GM23338 (cell line): Measurements from ENCODE around the gene MRGPRG. TPM values are rescaled to one million over a fixed set of nuclear protein-coding genes. Genes with fewer than 3 reads are reported as not detected.
A peak's percentile ranks its signal among the peaks of the same experiment; 100 is the strongest.

ENCODE experiments used
- ATAC-seq: fragments of 200-7000 bp; cut with Tn5 transposase; 3 replicates; pipeline ENCODE4 v1.9.1; 2020
- DNase-seq: peaks from one replicate; pipeline ENCODE4 v3.0.0-alpha.2; 2015; ENCODE audit warnings: low spot score
- H2AFZ ChIP-seq: fragments of 200-600 bp; sonication (generic); 2 replicates; pipeline ENCODE4 v1.8.0; 2016; ENCODE audit warnings: antibody characterized with exemption, mild to moderate bottlenecking, moderate library complexity
- H3F3A ChIP-seq: fragments of 200-600 bp; sonication (generic); replicated peaks from 2 replicates; pipeline ENCODE4 v1.8.0; 2017; ENCODE audit warnings: antibody characterized with exemption, mixed run types, low read depth
- H3K27ac ChIP-seq: fragments of 200-600 bp; sonication (generic); 2 replicates; pipeline ENCODE4 v1.6.1; 2016; ENCODE audit warnings: low read depth
- H3K27me3 ChIP-seq: fragments of 200-600 bp; sonication (generic); 2 replicates; pipeline ENCODE4 v1.8.0; 2016; ENCODE audit warnings: mild to moderate bottlenecking, mixed run types, moderate library complexity; ENCODE audit not compliant: insufficient read depth
- H3K36me3 ChIP-seq: fragments of 200-600 bp; sonication (generic); 2 replicates; pipeline ENCODE4 v1.8.0; 2016; ENCODE audit warnings: mild to moderate bottlenecking; ENCODE audit not compliant: insufficient read depth
- H3K4me1 ChIP-seq: fragments of 200-600 bp; sonication (generic); 2 replicates; pipeline ENCODE4 v1.8.0; 2016; ENCODE audit warnings: mild to moderate bottlenecking, moderate library complexity; ENCODE audit not compliant: insufficient read depth
- H3K4me2 ChIP-seq: fragments of 200-600 bp; sonication (generic); 2 replicates; pipeline ENCODE4 v1.7.1; 2017; ENCODE audit warnings: mixed run types
- H3K4me3 ChIP-seq: fragments of 200-600 bp; sonication (generic); 2 replicates; pipeline ENCODE4 v1.6.1; 2016; ENCODE audit warnings: mixed run types
- H3K79me2 ChIP-seq: fragments of 200-600 bp; sonication (generic); replicated peaks from 2 replicates; pipeline ENCODE4 v1.8.0; 2017; ENCODE audit warnings: mild to moderate bottlenecking; ENCODE audit not compliant: insufficient read depth
- H3K9me2 ChIP-seq: fragments of 200-600 bp; sonication (generic); 2 replicates; pipeline ENCODE4 v1.8.0; 2017; ENCODE audit not compliant: insufficient read depth
- H4K20me1 ChIP-seq: fragments of 200-600 bp; sonication (generic); replicated peaks from 2 replicates; pipeline ENCODE4 v1.8.0; 2017; ENCODE audit warnings: mild to moderate bottlenecking; ENCODE audit not compliant: insufficient read depth
- H3K27ac Mint-ChIP-seq: 2 replicates; pipeline ENCODE4 v1.8.0; 2020; ENCODE audit warnings: inconsistent platforms, mild to moderate bottlenecking, moderate library complexity, mixed read lengths
- H3K27me3 Mint-ChIP-seq: 3 replicates; pipeline ENCODE4 v1.8.0; 2022; ENCODE audit warnings: low read depth, mild to moderate bottlenecking, moderate library complexity, mixed read lengths, inconsistent platforms; ENCODE audit not compliant: insufficient read depth, poor library complexity
- H3K36me3 Mint-ChIP-seq: 3 replicates; pipeline ENCODE4 v1.8.0; 2021; ENCODE audit warnings: low read depth, mild to moderate bottlenecking, inconsistent platforms, moderate library complexity, mixed read lengths
- H3K4me1 Mint-ChIP-seq: 3 replicates; pipeline ENCODE4 v1.8.0; 2020; ENCODE audit warnings: mild to moderate bottlenecking, inconsistent platforms, mixed read lengths
- H3K4me3 Mint-ChIP-seq: 3 replicates; pipeline ENCODE4 v1.8.0; 2021; ENCODE audit warnings: moderate library complexity, mild to moderate bottlenecking, inconsistent platforms, mixed read lengths
- H3K9me3 Mint-ChIP-seq: 3 replicates; pipeline ENCODE4 v1.8.0; 2020; ENCODE audit warnings: moderate library complexity, mild to moderate bottlenecking, inconsistent platforms, mixed read lengths
- CREB1 ChIP-seq: fragments of 250-450 bp; sonication (Bioruptor Pico); IDR thresholded peaks from 2 replicates; pipeline ENCODE4 v1.5.0; 2020; ENCODE audit warnings: low read depth, mild to moderate bottlenecking, moderate library complexity
- EZH2 ChIP-seq: fragments of 200-600 bp; sonication (generic); IDR thresholded peaks from one replicate; pipeline ENCODE4 v1.8.0; 2017; ENCODE audit warnings: antibody characterized with exemption, mild to moderate bottlenecking, low read depth; ENCODE audit not compliant: unreplicated experiment
- EZH2phosphoT487 ChIP-seq: fragments of 200-600 bp; sonication (generic); IDR thresholded peaks from one replicate; pipeline ENCODE4 v1.8.1; 2018; ENCODE audit warnings: antibody characterized with exemption; ENCODE audit not compliant: unreplicated experiment
- JUNB ChIP-seq: IDR thresholded peaks from one replicate; pipeline ENCODE4 v1.6.1; 2016; ENCODE audit warnings: antibody characterized with exemption; ENCODE audit not compliant: unreplicated experiment
- NANOG ChIP-seq: IDR thresholded peaks from 2 replicates; pipeline ENCODE4 v1.6.1; 2016; ENCODE audit warnings: antibody characterized with exemption, borderline replicate concordance
- POLR2AphosphoS5 ChIP-seq: IDR thresholded peaks from 2 replicates; pipeline ENCODE4 v1.6.1; 2016; ENCODE audit warnings: antibody characterized with exemption, low read depth
- STAT1 ChIP-seq: IDR thresholded peaks from one replicate; pipeline ENCODE4 v1.6.1; 2016; ENCODE audit warnings: antibody characterized with exemption; ENCODE audit not compliant: unreplicated experiment
- ZNF114 ChIP-seq: fragments of 250-450 bp; sonication (Bioruptor Pico); IDR thresholded peaks from 2 replicates; pipeline ENCODE4 v1.5.0; 2020; ENCODE audit warnings: mild to moderate bottlenecking, moderate library complexity
- ZNF331 ChIP-seq: fragments of 250-450 bp; sonication (Bioruptor Pico); IDR thresholded peaks from 2 replicates; pipeline ENCODE4 v1.5.0; 2020; ENCODE audit warnings: low read depth, mild to moderate bottlenecking, moderate library complexity
- polyA plus RNA-seq: library from polyadenylated mRNA; unstranded; fragments of >200 nt; fragmentation: Nextera tagmentation; extraction: Ambion mirVana; gene quantifications from 2 replicates; pipeline ENCODE4 v1.2.1, GENCODE V29; 2016
- total RNA-seq: library from RNA; depleted of rRNA; stranded (reverse); fragments of >200 nt; shearing (Covaris generic); gene quantifications from 2 replicates; pipeline ENCODE4 v1.2.3, GENCODE V29; 2014
- TF ChIP-seq, protein P1 (sequence below), 2 experiments: fragments of 200-600 bp in 1 of 2; sonication (generic) in 1 of 2; conservative IDR thresholded peaks; 2 replicates each; pipeline versions ENCODE4 v1.5.1 to v1.6.1; 2016 to 2017; ENCODE audit warnings: antibody characterized with exemption in 2 of 2, low read depth in 2 of 2, mild to moderate bottlenecking in 2 of 2, moderate library complexity in 1 of 2
- TF ChIP-seq, protein P2 (sequence below): IDR thresholded peaks from 2 replicates; pipeline ENCODE4 v1.6.1; 2016; ENCODE audit warnings: antibody characterized with exemption
- TF ChIP-seq, protein P3 (sequence below): fragments of 250-450 bp; sonication (Bioruptor Pico); IDR thresholded peaks from 2 replicates; pipeline ENCODE4 v1.5.0; 2020; ENCODE audit warnings: mild to moderate bottlenecking, moderate library complexity

Gene MRGPRG
- total and polyA plus RNA-seq, 2 experiments from 2014 or later, result not detected

DNA sequence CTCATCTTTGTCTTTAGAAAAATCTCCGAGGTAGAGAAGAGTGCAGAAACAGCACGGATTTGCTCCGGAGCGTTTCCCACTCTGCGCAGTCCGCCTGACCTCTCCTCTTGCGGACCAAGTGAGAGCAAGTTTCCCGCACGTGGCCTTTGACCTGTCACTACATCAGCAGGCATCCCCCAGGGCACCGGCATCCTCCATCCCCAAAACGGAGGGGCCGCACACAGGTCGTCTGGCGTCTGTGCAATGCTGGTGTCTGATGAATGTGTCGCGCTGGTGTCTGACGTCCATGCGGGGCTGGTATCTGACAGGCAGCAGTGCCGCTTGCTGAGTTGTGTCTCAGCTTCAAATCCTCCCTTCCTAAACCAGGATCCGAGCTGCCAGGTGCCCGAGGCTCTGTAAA, 14.3 kb upstream of the MRGPRG start (continued):
- TF ChIP-seq, protein P1, sequence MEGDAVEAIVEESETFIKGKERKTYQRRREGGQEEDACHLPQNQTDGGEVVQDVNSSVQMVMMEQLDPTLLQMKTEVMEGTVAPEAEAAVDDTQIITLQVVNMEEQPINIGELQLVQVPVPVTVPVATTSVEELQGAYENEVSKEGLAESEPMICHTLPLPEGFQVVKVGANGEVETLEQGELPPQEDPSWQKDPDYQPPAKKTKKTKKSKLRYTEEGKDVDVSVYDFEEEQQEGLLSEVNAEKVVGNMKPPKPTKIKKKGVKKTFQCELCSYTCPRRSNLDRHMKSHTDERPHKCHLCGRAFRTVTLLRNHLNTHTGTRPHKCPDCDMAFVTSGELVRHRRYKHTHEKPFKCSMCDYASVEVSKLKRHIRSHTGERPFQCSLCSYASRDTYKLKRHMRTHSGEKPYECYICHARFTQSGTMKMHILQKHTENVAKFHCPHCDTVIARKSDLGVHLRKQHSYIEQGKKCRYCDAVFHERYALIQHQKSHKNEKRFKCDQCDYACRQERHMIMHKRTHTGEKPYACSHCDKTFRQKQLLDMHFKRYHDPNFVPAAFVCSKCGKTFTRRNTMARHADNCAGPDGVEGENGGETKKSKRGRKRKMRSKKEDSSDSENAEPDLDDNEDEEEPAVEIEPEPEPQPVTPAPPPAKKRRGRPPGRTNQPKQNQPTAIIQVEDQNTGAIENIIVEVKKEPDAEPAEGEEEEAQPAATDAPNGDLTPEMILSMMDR (conservative IDR thresholded peaks at IDR 0.05; ENCODE audit: low read depth in 2 of 2), result no peak
- TF ChIP-seq STAT1, result no peak
- TF ChIP-seq ZNF114, result no peak
- TF ChIP-seq EZH2phosphoT487, result no peak
- no peak for TF ChIP-seq NANOG

GRCh38 chr11:3231851-3232744, 13.5 kb upstream of the MRGPRG start, which contains the start of gene MRGPRE:
MRGPRE (minus strand) TSS chr11:3232417; CDS start chr11:3228799, 3,618 bp downstream.
- Histone ChIP-seq H3K36me3 (no peaks in the 10 kb centered on the region), H3F3A (no peaks in the 10 kb centered on the region), H2AFZ (peak within 1 kb of the TSS; percentile 94), H3K4me3 (no peak within 1 kb of the TSS), H3K27me3 (no peaks in the 10 kb centered on the region), H3K9me2 (0 out of 2 replicates have a peak, but pooled peaks cover 3% of the 10 kb centered on the region), H4K20me1 (no peaks in the 10 kb centered on the region), H3K4me1 (peaks cover 4% of the 10 kb centered on the region), H3K4me2 (no peak within 1 kb of the TSS), H3K27ac (no peak within 1 kb of the TSS), H3K79me2 (no peaks in the 10 kb centered on the region)
- H3K9me3 Mint-ChIP-seq, result no peaks in the 10 kb centered on the region; the same call in 2 of the 3 replicates
- peaks cover 2% of the 10 kb centered on the region; the same call in 2 of the 3 replicates for H3K4me1 Mint-ChIP-seq
- ATAC-seq (peak; percentile 57), DNase-seq (peak; percentile 34)
- no peak within 1 kb of the TSS; the same call in 2 of the 3 replicates for H3K4me3 Mint-ChIP-seq
- H3K27me3 Mint-ChIP-seq, result peaks cover 6% of the 10 kb centered on the region
- TF ChIP-seq, protein P2, sequence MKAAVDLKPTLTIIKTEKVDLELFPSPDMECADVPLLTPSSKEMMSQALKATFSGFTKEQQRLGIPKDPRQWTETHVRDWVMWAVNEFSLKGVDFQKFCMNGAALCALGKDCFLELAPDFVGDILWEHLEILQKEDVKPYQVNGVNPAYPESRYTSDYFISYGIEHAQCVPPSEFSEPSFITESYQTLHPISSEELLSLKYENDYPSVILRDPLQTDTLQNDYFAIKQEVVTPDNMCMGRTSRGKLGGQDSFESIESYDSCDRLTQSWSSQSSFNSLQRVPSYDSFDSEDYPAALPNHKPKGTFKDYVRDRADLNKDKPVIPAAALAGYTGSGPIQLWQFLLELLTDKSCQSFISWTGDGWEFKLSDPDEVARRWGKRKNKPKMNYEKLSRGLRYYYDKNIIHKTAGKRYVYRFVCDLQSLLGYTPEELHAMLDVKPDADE, result no peak
- no peak for TF ChIP-seq JUNB
- TF ChIP-seq CREB1 (CRISPR knock-in tag), result no peak
- no peak for TF ChIP-seq POLR2AphosphoS5
- no peak for TF ChIP-seq EZH2
- no peak for TF ChIP-seq EZH2phosphoT487
- no peak for TF ChIP-seq ZNF114
- TF ChIP-seq ZNF331 (CRISPR knock-in tag), result no peak
- TF ChIP-seq NANOG, result no peak
- TF ChIP-seq, protein P3, sequence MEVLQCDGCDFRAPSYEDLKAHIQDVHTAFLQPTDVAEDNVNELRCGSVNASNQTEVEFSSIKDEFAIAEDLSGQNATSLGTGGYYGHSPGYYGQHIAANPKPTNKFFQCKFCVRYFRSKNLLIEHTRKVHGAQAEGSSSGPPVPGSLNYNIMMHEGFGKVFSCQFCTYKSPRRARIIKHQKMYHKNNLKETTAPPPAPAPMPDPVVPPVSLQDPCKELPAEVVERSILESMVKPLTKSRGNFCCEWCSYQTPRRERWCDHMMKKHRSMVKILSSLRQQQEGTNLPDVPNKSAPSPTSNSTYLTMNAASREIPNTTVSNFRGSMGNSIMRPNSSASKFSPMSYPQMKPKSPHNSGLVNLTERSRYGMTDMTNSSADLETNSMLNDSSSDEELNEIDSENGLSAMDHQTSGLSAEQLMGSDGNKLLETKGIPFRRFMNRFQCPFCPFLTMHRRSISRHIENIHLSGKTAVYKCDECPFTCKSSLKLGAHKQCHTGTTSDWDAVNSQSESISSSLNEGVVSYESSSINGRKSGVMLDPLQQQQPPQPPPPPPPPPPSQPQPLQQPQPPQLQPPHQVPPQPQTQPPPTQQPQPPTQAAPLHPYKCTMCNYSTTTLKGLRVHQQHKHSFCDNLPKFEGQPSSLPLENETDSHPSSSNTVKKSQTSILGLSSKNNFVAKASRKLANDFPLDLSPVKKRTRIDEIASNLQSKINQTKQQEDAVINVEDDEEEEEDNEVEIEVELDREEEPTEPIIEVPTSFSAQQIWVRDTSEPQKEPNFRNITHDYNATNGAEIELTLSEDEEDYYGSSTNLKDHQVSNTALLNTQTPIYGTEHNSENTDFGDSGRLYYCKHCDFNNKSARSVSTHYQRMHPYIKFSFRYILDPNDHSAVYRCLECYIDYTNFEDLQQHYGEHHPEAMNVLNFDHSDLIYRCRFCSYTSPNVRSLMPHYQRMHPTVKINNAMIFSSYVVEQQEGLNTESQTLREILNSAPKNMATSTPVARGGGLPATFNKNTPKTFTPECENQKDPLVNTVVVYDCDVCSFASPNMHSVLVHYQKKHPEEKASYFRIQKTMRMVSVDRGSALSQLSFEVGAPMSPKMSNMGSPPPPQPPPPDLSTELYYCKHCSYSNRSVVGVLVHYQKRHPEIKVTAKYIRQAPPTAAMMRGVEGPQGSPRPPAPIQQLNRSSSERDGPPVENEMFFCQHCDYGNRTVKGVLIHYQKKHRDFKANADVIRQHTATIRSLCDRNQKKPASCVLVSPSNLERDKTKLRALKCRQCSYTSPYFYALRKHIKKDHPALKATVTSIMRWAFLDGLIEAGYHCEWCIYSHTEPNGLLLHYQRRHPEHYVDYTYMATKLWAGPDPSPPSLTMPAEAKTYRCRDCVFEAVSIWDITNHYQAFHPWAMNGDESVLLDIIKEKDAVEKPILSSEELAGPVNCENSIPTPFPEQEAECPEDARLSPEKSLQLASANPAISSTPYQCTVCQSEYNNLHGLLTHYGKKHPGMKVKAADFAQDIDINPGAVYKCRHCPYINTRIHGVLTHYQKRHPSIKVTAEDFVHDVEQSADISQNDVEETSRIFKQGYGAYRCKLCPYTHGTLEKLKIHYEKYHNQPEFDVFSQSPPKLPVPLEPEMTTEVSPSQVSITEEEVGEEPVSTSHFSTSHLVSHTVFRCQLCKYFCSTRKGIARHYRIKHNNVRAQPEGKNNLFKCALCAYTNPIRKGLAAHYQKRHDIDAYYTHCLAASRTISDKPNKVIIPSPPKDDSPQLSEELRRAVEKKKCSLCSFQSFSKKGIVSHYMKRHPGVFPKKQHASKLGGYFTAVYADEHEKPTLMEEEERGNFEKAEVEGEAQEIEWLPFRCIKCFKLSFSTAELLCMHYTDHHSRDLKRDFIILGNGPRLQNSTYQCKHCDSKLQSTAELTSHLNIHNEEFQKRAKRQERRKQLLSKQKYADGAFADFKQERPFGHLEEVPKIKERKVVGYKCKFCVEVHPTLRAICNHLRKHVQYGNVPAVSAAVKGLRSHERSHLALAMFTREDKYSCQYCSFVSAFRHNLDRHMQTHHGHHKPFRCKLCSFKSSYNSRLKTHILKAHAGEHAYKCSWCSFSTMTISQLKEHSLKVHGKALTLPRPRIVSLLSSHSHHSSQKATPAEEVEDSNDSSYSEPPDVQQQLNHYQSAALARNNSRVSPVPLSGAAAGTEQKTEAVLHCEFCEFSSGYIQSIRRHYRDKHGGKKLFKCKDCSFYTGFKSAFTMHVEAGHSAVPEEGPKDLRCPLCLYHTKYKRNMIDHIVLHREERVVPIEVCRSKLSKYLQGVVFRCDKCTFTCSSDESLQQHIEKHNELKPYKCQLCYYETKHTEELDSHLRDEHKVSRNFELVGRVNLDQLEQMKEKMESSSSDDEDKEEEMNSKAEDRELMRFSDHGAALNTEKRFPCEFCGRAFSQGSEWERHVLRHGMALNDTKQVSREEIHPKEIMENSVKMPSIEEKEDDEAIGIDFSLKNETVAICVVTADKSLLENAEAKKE (CRISPR knock-in tag), result no peak
- H3K27ac Mint-ChIP-seq, result no peak within 1 kb of the TSS
- H3K36me3 Mint-ChIP-seq, result no peaks in the 10 kb centered on the region
